ENCODE data around the gene AGAP3.

AGAP3 gene

DNA sequence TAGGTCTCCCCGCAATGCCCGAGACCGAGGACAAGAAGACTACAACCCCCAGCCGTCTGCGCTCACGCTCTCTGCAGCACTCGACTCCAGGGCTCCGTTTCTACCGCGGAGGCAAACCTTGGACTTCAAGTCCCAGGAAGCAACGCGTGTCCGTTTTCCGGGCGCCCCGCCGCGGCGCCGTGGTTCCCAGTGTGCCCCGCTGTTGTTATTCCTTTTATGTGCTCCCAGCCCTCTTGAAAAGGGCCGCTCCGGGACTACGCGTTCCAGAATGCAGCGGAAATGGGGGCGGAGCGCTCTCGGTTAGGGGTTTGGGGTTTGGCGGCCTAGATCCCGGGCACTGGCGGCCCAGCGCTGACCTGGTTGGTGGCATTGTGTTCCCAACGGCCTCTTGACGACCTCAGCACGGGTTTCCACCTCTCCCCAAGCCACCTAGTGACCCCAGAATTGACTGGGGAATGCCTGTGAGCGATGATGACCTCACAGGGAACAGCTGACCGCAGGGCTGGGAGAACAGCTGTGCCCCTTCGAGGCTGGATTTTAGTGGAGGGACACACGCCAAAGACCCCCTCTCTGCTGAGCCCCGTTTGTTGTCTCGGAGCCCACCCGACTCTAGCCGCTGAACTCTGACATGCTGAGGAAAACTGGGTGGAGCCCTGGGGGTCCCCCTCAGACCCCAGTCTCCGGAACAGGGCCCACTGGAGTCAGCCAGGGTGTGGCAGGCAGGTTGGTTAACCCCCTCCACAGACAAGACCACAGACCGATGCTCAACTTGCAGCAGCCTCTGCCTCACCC is 28.1 kb upstream of the AGAP3 start:
- DNase-seq (ENCODE audit: low read depth in 3 of 3): peak; percentile 94 to 97 (median 97)

DNA sequence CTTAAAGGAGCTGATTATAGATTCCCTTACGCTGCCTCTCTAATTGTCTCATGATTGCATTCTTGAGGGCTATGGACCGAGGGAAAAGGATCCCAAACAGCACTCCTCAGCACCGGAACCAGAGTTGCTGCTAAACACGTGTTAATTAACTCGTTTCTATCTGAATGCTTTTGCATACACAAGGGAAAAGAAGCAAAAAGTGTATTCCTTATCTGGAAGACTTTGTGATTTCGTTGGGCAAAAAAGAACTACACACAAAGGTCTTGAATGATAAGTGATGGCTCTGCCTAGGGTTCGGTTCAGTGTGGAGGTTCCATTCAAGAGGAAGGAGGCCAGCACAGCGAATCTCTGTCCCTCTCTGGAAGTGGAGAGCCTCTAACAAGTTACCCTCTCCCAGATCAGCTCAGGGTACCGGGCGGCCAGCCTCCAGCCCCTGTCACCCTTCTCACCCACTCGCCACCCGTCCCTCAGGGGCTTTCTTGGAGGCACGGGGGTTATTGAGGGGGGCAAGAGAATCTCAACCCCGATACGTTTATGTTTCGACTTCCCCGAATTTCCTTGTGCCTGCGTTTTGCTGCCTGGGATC is 27.4 kb upstream of the AGAP3 start:
- no peak for DNase-seq (ENCODE audit: low read depth in 3 of 3)

DNA sequence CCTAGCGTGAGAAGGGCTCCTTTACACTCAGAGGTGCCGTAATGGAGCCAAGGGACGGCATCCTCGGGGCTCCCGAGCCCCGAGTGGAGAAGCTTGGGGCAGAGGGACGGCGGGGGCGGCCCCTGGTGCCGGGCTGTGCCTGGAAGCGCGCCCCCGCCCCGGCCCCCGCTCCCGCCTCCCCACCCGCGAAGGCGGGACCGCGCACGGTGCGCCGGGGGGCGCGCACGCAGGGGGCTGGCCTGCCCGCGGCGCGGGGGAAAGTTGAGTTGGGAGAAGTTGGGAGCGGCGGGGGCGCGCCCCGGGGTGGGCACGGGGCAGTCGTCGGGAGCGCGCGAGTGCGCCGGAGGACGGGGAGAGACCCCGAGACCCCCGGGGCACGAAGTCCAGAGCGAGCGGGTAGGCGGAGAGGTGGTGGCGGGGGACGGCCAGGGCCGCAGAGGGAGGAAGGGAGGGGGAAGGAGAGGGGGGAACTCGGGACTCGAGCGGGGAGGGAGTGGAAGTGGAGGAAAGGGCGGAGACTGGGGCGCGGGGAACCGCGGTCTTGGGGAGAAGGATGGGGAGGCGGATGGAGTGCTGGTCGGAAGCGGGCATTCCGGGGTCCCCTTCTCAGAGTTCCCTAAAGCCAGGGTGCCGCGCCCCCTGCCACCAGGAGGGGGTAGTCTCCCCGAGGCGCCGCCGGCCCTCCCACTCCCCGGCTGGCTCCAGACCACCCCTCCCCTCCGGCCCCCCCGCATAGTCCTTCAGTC is 26.7 kb upstream of the AGAP3 start, which contains the start of gene SLC4A2:
Gene SLC4A2, plus strand, starts transcription at position 223 of the 746 bp plus-strand sequence. CDS start 2,399 bp downstream, outside the sequence.
- peak; percentile 34 to 69 (median 55) for DNase-seq (ENCODE audit: low read depth in 3 of 3)

DNA sequence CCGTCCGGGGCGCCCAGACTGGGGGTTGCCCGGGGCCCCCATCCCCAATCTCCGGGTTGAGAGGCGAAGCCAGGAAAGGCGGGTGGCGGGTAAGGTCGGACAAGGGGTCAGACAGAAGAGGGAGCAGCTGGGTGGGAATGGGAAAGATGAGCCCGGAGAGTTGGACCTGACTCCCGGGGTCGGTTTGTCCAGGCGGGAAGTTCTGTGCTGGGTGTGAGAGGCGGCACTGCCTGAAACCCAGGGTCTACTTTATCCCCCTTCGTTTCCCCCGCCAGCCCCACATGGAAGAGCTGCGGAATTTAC is 26.2 kb upstream of the AGAP3 start:
- DNase-seq (ENCODE audit: low read depth in 3 of 3): no peak

DNA sequence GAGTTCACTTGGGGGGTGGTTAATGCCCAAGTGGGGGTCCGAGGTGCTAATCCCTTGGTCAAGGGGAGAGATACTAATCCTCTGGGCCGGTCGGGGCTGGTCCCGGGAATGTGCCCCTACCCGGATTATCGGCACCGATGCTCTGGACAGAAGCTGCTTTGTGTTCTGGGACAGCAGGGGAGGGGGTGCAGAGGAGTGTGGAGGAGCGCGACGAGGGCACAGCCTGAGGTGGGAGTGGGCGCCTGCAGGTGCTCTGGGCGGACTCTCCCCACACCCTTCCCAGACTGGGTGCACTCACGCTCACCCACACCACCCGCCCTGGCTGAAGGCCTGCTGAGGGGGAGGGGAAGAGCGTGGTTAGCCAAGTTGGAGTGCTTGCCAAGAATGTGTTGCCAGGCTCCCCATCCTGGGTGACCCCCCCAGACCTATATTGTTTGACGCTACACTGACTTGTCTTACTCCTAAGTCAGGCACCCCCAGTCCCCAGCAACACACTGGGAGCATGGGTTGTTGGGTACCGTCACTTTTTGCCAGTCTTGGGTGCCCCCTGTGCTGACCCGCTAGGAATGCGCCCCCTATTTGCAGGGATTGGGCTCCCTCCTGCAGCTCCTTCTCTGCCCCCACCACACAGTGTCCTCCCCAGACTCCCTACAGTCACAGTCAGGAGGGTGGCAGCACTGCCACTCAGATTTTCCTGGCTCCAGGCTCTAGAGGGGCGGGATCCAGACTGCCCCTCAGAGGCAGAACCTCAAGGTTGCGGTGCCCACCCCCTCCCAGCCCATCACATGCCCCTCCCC is 25.7 kb upstream of the AGAP3 start:
- DNase-seq (ENCODE audit: low read depth in 3 of 3): no peak

DNA sequence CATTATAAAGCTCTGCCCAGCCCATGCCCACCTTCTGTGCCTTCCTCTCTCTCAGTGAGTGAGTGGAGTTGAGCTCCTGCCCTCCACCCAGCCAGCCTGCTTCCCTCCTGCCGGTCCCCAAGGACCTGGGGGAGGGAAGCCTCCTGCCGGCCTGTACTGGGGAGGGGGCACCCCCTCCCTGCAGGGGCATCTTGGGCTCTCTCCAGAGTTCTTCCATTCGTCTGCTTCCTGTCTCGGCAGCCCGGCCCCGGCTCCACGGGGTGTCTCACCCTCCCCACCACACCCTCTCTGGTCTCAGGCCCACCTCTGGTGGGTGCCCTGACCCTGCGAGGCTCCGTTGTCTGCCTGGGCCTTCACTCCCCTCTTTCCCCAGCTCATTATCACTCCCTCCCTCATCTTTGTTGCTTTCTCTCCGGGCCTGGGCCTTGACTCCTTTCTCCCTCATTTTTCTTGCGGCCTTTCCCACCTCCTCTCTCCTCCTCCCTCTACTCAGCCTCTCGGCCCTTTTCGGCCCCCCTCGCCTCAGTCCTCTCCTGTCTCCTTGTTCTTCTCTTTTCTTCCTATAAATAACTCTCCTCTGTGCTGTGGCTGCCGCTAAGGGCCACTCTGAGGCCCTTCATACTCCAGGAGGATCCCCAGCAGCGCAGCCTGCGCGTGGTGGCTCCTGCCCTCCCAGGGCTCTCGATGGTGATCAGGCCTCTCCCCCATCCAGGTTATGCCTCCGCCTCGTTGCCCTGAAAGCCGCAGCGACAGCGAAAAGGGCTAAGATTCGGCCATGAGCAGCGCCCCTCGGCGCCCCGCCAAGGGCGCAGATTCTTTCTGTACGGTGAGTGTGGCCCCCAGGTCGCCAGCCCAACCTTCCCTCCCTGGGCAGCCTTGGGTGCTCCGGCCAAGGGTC is 24.8 kb upstream of the AGAP3 start:
- no peak for DNase-seq (ENCODE audit: low read depth in 3 of 3)

DNA sequence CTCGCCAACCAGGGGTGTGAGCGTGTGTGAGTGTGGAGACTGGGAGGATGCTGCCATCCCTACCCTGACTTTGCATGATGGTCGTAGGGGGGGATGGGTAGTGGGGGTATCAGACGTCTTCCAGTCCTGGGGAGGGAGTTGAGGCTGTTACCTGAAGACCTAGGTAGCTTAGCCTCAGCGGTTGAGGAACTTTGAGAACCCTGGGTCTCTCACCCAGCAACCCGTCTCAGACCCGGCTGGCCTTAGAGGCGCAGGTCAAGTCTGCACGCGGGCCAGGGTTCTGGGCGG is 24.2 kb upstream of the AGAP3 start:
- no peak for DNase-seq (ENCODE audit: low read depth in 3 of 3)

DNA sequence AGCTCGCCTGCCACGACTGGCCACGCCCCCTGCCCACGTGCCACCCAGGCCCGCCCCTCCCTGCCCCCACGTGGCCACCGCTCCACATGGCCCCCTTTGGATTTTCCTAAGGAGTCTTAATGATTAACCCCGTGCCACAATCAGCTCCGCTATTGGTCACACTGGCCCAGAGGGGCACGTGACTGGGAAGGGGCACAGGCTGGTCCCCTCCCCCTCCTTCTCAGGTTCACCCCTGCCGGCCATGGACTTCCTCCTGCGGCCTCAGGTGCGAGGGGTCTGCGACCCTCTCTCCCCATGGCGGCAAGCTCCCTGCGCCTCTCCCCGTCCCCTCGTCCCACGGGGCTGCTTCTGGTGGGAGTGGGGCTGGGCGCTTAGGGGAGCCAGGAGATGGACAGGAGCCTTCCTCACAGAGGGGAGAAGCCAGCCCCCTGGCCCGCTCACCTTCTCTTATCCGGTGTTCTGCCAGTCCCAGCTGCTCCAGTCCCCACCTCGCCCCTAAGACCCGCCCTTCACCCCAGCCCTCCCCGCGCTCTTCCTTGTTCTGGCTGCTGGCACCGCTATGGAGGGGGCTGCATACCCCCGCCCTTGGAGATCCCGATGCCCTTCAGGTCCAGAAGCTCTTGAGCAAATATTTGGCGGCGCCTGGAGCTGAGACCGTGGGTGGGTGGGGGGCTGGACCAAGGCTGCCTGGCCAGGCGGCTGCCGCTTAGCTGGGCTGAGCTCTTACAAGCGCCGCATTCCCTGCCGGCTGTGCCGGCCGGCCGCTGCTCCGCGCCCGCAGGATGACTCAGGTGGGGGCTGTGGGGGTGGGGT is 23.7 kb upstream of the AGAP3 start:
- DNase-seq (ENCODE audit: low read depth in 3 of 3): no peak

DNA sequence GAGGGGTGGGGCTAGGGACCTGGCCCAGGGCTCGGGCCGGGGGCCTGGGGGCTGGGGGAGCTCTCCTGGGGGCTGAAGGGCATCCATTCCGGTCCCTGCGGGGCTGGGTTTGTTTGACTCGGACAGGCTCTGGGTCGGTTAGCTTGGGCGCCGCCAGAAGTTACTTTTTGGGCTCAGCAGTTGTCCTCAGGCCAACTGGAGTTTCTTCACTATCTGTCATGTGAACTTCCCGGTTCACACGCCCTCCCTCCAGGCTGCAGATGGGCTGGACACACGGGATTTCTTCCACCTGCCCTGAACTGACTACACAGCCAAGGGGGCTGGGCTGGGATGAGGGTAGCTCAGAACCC is 23.1 kb upstream of the AGAP3 start:
- no peak for DNase-seq (ENCODE audit: low read depth in 3 of 3)

DNA sequence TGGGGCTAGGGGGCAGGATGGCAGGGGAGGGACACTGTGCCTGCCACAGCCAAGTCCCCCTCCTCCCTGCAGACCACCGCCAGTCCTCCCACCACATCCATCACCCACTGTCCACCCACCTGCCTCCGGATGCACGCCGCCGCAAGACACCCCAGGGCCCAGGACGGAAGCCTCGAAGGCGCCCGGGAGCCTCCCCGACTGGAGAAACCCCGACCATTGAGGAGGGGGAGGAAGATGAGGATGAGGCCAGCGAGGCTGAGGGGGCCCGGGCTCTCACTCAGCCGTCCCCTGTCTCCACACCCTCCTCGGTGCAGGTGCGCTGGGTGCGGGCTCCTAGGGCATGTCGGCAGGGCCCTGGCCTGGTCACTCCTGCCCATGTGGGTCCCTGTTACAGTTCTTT is 21.8 kb upstream of the AGAP3 start:
- DNase-seq (ENCODE audit: low read depth in 3 of 3): no peak

DNA sequence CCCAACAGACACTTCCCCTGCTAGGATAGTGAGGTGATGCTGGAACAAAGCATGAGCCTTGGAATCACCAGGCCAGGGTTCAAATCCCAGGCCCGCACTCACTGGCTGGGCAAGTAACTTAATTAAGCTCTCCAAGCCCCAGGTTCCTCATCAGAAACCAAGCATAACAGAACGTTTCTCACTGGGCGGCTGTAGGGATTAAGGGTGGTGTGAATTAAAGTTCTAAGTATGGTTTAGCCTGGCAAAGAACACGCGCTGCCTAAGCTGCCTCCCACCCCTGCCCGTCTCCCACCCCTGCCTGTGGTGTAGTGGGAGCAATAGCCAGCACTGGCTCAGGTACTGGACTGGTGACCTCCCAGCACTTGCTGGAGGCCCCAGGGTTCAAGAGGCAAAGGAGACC is 21.3 kb upstream of the AGAP3 start:
- DNase-seq (ENCODE audit: low read depth in 3 of 3): no peak

DNA sequence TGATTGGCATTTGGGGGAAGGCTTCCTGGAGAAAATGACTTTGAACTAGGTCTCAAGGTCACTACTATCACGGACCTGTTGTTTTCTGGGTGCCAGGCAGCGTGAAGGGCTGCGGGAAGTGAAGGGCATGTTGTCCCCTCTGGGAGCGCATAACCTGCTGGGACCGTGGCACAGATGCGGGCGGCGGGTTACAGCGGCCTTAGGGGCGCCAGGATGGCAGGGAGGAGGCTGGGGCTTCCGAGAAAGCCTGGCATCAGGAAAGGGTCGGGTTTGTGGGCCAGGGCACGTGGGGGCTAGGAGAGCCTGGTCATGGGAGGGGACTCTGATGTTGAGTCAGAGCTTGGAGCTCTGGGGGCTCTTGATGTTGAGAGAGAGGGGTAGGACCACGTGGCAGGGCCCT is 20.8 kb upstream of the AGAP3 start:
- DNase-seq (ENCODE audit: low read depth in 3 of 3): no peak

DNA sequence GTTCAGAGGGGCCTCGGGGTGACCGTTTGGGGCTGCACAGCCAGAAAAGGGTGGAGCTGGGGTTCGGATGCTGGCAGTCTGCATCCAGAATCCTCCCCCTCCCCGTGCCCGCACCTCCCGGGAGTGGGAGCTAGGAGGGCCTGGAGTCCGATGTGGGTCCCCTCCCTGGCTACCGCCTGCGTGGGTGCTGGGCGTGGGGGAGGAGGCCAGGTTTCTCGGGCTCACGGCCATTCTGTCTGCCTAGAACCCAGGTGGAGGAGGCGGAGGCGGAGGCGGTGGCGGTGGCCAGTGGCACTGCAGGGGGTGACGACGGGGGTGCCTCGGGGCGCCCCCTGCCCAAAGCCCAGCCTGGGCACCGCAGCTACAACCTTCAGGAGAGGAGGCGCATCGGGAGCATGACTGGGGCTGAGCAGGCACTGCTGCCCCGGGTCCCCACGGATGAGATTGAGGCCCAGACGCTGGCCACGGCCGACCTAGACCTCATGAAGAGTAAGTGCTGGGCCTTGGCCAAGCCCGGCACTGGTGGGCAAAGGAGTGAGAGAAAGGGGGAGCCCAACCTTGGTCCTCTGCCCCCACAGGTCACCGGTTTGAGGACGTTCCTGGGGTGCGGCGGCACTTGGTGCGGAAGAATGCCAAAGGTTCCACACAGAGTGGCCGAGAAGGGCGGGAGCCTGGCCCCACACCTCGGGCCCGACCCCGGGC is 19.9 kb upstream of the AGAP3 start:
- no peak for DNase-seq (ENCODE audit: low read depth in 3 of 3)

DNA sequence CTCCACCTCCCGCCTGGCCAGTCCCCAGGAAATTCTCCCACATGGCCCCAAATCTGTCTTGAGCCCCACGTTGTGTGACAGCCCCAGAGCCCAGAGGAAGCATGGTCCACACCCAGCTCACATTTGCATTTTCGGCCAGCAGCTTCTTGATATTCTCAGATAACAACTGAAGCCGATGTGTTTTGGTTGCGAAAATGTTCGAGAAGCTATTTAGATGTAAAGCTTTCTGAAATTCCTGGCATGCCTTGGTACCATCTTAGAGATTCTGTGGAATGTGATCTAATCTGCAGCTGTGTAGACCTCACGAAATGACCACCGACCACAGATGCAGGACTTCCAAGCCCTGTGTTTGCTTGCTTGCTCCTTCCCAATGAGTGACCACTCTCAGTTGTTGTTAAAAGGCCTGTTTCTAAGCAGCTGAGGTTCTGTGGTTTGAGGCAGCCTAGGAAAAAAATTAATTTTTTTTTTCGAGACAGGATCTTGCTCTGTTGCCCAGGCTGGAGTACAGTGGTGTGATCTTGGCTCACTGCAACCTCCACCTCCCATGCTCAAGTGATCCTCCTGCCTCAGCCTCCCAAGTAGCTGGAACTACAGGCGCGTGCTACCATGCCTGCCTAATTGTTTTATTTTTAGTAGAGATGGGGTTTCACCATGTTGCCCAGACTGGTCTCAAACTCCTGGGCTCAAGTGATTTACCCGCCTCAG is 18.1 kb upstream of the AGAP3 start:
- DNase-seq (ENCODE audit: low read depth in 3 of 3): no peak

DNA sequence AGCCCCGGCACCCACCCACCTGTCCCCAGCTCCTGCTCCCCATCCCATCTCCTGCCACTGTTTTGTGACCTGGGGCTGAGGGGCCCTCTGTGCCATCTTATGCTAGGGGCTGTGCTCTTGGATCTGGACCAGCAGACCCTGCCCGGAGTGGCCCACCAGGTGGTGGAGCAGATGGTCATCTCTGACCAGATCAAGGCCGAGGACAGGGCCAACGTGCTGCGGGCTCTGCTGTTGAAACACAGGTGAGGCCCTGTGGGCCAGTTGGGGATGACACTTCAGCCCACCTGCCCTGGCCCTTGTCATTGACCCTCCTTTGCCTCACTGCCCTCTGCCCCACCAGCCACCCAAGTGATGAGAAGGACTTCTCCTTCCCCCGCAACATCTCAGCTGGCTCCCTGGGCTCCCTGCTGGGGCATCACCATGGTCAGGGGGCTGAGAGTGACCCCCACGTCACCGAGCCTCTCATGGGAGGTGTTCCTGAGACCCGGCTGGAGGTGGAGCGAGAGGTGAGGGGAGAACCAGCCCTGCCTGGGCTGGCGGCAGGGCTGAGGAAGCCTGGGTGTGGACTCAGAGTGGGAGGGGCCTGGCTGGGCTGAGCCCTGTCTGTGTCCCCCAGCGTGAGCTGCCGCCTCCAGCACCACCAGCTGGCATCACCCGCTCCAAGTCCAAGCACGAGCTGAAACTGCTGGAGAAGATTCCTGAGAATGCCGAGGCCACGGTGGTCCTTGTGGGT is 16.3 kb upstream of the AGAP3 start:
- DNase-seq (ENCODE audit: low read depth in 3 of 3): no peak

DNA sequence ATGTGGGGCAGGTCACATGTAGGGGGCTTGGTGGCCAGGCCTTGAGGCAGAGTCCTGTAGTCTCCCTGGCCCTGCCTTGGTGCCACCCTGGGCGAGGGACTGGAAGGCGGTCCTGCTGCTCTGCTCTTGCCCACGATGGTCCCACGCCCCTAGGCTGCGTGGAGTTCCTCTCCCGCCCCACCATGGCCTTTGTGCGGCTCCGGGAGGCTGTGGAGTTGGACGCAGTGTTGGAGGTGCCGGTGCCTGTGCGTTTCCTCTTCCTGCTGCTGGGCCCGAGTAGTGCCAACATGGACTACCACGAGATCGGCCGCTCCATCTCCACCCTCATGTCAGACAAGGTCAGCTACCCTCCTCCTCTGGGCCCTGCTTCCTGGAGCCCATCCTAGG is 15.7 kb upstream of the AGAP3 start:
- DNase-seq (ENCODE audit: low read depth in 3 of 3): no peak

DNA sequence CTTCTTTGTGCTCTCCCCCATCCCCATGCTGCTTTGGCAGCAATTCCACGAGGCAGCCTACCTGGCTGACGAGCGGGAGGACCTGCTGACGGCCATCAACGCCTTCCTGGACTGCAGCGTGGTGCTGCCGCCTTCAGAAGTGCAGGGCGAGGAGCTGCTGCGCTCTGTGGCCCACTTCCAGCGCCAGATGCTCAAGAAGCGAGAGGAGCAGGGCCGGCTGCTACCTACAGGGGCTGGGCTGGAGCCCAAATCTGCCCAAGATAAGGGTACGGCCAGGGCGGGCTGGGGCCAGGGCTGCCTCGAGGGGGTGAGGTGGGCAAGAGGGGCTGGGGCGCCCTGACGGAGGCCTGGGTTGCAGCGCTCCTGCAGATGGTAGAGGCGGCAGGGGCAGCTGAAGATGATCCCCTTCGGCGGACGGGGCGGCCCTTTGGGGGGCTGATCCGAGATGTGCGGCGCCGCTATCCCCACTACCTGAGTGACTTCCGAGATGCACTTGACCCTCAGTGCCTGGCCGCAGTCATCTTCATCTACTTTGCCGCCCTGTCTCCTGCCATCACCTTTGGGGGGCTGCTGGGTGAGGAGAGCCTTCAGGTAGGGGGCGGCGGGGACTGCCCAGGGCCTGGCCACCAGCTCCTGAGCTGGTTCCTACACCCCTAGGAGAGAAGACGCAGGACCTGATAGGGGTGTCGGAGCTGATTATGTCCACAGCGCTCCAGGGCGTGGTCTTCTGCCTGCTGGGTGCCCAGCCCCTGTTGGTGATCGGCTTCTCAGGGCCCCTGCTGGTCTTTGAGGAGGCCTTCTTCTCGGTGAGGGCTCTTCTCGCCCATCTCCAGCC is 15.0 kb upstream of the AGAP3 start:
- no peak for DNase-seq (ENCODE audit: low read depth in 3 of 3)

DNA sequence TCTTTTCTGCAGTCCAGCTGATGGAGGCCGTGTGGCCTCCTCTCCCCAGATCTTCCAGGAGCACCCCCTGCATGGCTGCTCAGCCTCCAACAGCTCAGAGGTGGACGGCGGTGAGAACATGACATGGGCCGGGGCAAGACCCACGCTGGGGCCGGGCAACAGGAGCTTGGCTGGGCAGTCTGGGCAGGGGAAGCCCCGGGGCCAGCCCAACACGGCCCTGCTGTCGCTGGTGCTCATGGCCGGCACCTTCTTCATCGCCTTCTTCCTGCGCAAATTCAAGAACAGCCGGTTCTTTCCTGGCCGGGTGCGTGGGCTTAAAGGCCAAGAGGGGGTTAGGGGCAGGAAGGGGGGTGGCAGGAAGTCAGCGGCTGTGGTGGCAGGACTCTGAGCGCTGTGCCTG is 12.3 kb upstream of the AGAP3 start:
- DNase-seq (ENCODE audit: low read depth in 3 of 3): no peak

Data from stimulated activated CD4-positive, alpha-beta T cell treated with anti-CD3 and anti-CD28 coated beads, TNF-alpha, amount 100 ng/mL, for 24 hours (primary cell).